Activated naive CD8-positive, alpha-beta T cell treated with anti-CD3 and anti-CD28 coated beads for 36 hours (primary cell): ENCODE data around the gene SLC38A7. TPM values are rescaled to one million over a fixed set of nuclear protein-coding genes. Genes with fewer than 3 reads are reported as not detected.
"Not testable (repeated sequence)": the region's sequence is repeated elsewhere in the genome, so short reads cannot be mapped to it uniquely, and the experiment has no call there.

Experiments used
- DNase-seq: peaks from one replicate; pipeline ENCODE4 v3.0.0; 2021
- H3K27ac Mint-ChIP-seq: one replicate; pipeline ENCODE4 v1.8.0; 2022; ENCODE audit warnings: mild to moderate bottlenecking, moderate library complexity, mixed read lengths
- H3K27me3 Mint-ChIP-seq: one replicate; pipeline ENCODE4 v1.8.0; 2022; ENCODE audit warnings: mild to moderate bottlenecking, mixed read lengths
- H3K36me3 Mint-ChIP-seq: one replicate; pipeline ENCODE4 v1.8.0; 2021; ENCODE audit warnings: mild to moderate bottlenecking, mixed read lengths
- H3K4me1 Mint-ChIP-seq: one replicate; pipeline ENCODE4 v1.8.0; 2021; ENCODE audit warnings: mixed read lengths
- H3K4me3 Mint-ChIP-seq: one replicate; pipeline ENCODE4 v1.8.0; 2022; ENCODE audit warnings: mild to moderate bottlenecking, moderate library complexity, mixed read lengths
- H3K9me3 Mint-ChIP-seq: one replicate; pipeline ENCODE4 v1.8.0; 2022; ENCODE audit warnings: mixed read lengths
- total RNA-seq, 2 experiments: library from RNA; stranded (reverse); gene quantifications; one replicate each; pipeline ENCODE4 v1.2.3, GENCODE V29; 2021

The SLC38A7 gene
- total RNA-seq, 2 experiments from 2014 or later: 9.6 to 11.8 TPM

GRCh38 chr16:58654560-58655214, 29.9 kb downstream of the SLC38A7 start:
- Mint-ChIP-seq H3K36me3 (no peaks in the 10 kb centered on the region), H3K4me3 (no peak overlapping the region), H3K4me1 (no peaks in the 10 kb centered on the region), H3K27me3 (no peaks in the 10 kb centered on the region), H3K27ac (no peak overlapping the region), H3K9me3 (no peaks in the 10 kb centered on the region)
- DNase-seq: no peak

- DNase-seq: no peak
- no peak overlapping the region for H3K27ac Mint-ChIP-seq
These were observed 31.8 kb downstream of the SLC38A7 start for GRCh38 chr16:58652741-58653140.

GRCh38 chr16:58651965-58652348, 32.6 kb downstream of the SLC38A7 start:
- H3K27me3 Mint-ChIP-seq: no peaks in the 10 kb centered on the region
- no peak overlapping the region for H3K27ac Mint-ChIP-seq
- DNase-seq: no peak
- H3K9me3 Mint-ChIP-seq: no peaks in the 10 kb centered on the region
- no peaks in the 10 kb centered on the region for H3K4me1 Mint-ChIP-seq
- no peak overlapping the region for H3K4me3 Mint-ChIP-seq
- no peaks in the 10 kb centered on the region for H3K36me3 Mint-ChIP-seq

More at GRCh38 chr16:58652741-58653140, 31.8 kb downstream of the SLC38A7 start:
- Mint-ChIP-seq H3K4me3 (no peak overlapping the region), H3K27me3 (no peaks in the 10 kb centered on the region), H3K9me3 (no peaks in the 10 kb centered on the region), H3K36me3 (no peaks in the 10 kb centered on the region), H3K4me1 (no peaks in the 10 kb centered on the region)

- no peak for DNase-seq
- no peaks in the 10 kb centered on the region for H3K4me1 Mint-ChIP-seq
- H3K36me3 Mint-ChIP-seq: no peaks in the 10 kb centered on the region
- H3K27ac Mint-ChIP-seq: no peak overlapping the region
- no peaks in the 10 kb centered on the region for H3K9me3 Mint-ChIP-seq
- no peaks in the 10 kb centered on the region for H3K27me3 Mint-ChIP-seq
- H3K4me3 Mint-ChIP-seq: no peak overlapping the region
These were observed 34.9 kb downstream of the SLC38A7 start for GRCh38 chr16:58649707-58650106.

GRCh38 chr16:58647107-58647506, 37.5 kb downstream of the SLC38A7 start:
- no peak for DNase-seq
- Mint-ChIP-seq H3K27ac (no peak overlapping the region), H3K9me3 (no peaks in the 10 kb centered on the region), H3K36me3 (no peaks in the 10 kb centered on the region), H3K4me1 (no peaks in the 10 kb centered on the region), H3K27me3 (no peaks in the 10 kb centered on the region), H3K4me3 (no peak overlapping the region)

GRCh38 chr16:58644765-58645487, 39.6 kb downstream of the SLC38A7 start:
- DNase-seq: no peak
- Mint-ChIP-seq H3K4me1 (no peaks in the 10 kb centered on the region), H3K9me3 (no peaks in the 10 kb centered on the region), H3K4me3 (no peak overlapping the region), H3K36me3 (no peaks in the 10 kb centered on the region), H3K27me3 (peaks cover 1% of the 10 kb centered on the region), H3K27ac (no peak overlapping the region)

- Mint-ChIP-seq H3K27me3 (peaks cover 3% of the 10 kb centered on the region), H3K27ac (no peak overlapping the region), H3K4me1 (no peaks in the 10 kb centered on the region), H3K9me3 (no peaks in the 10 kb centered on the region), H3K4me3 (no peak overlapping the region), H3K36me3 (no peaks in the 10 kb centered on the region)
- no peak for DNase-seq
These were observed 40.5 kb downstream of the SLC38A7 start for GRCh38 chr16:58644108-58644507.

- H3K4me1 Mint-ChIP-seq: no peaks in the 10 kb centered on the region
These were observed 43.6 kb downstream of the SLC38A7 start for GRCh38 chr16:58640949-58641348.

GRCh38 chr16:58639836-58640235, 44.7 kb downstream of the SLC38A7 start:
- Mint-ChIP-seq H3K27me3 (peaks cover 7% of the 10 kb centered on the region), H3K4me1 (no peaks in the 10 kb centered on the region), H3K9me3 (no peaks in the 10 kb centered on the region), H3K27ac (no peak overlapping the region), H3K4me3 (no peak overlapping the region), H3K36me3 (no peaks in the 10 kb centered on the region)
- no peak for DNase-seq

More at GRCh38 chr16:58640949-58641348, 43.6 kb downstream of the SLC38A7 start:
- DNase-seq: no peak
- Mint-ChIP-seq H3K27ac (no peak overlapping the region), H3K36me3 (no peaks in the 10 kb centered on the region), H3K27me3 (peaks cover 7% of the 10 kb centered on the region), H3K4me3 (no peak overlapping the region), H3K9me3 (no peaks in the 10 kb centered on the region)

GRCh38 chr16:58639230-58639629, 45.3 kb downstream of the SLC38A7 start:
- Mint-ChIP-seq H3K9me3 (no peaks in the 10 kb centered on the region), H3K4me1 (no peaks in the 10 kb centered on the region), H3K27me3 (peaks cover 7% of the 10 kb centered on the region), H3K36me3 (no peaks in the 10 kb centered on the region), H3K4me3 (no peak overlapping the region), H3K27ac (no peak overlapping the region)
- no peak for DNase-seq

- DNase-seq: no peak
- H3K4me1 Mint-ChIP-seq: no peaks in the 10 kb centered on the region
- no peaks in the 10 kb centered on the region for H3K36me3 Mint-ChIP-seq
- H3K9me3 Mint-ChIP-seq: no peaks in the 10 kb centered on the region
- H3K27me3 Mint-ChIP-seq: peaks cover 7% of the 10 kb centered on the region
- no peak overlapping the region for H3K4me3 Mint-ChIP-seq
- H3K27ac Mint-ChIP-seq: no peak overlapping the region
These were observed 46.2 kb downstream of the SLC38A7 start for GRCh38 chr16:58638148-58639036.

- not testable (repeated sequence) for H3K4me1 Mint-ChIP-seq, H3K36me3 Mint-ChIP-seq, DNase-seq, H3K9me3 Mint-ChIP-seq, H3K27me3 Mint-ChIP-seq, H3K27ac Mint-ChIP-seq, H3K4me3 Mint-ChIP-seq
These were observed 47.5 kb downstream of the SLC38A7 start for GRCh38 chr16:58637021-58637420.

GRCh38 chr16:58636466-58636865, 48.1 kb downstream of the SLC38A7 start:
- H3K4me3 Mint-ChIP-seq: no peak overlapping the region
- H3K4me1 Mint-ChIP-seq: peaks cover 2% of the 10 kb centered on the region
- peaks cover 7% of the 10 kb centered on the region for H3K27me3 Mint-ChIP-seq
- no peak for DNase-seq
- H3K36me3 Mint-ChIP-seq: no peaks in the 10 kb centered on the region
- H3K27ac Mint-ChIP-seq: no peak overlapping the region
- H3K9me3 Mint-ChIP-seq: no peaks in the 10 kb centered on the region

- Mint-ChIP-seq H3K9me3 (no peaks in the 10 kb centered on the region), H3K4me3 (no peak overlapping the region), H3K27ac (no peak overlapping the region), H3K27me3 (peaks cover 7% of the 10 kb centered on the region), H3K4me1 (peaks cover 6% of the 10 kb centered on the region), H3K36me3 (no peaks in the 10 kb centered on the region)
- no peak for DNase-seq
These were observed 49.1 kb downstream of the SLC38A7 start for GRCh38 chr16:58635502-58635901.

- Mint-ChIP-seq H3K27ac (no peak overlapping the region), H3K9me3 (no peaks in the 10 kb centered on the region), H3K4me1 (peaks cover 13% of the 10 kb centered on the region), H3K36me3 (peaks cover 4% of the 10 kb centered on the region), H3K4me3 (no peak overlapping the region), H3K27me3 (peaks cover 8% of the 10 kb centered on the region)
- no peak for DNase-seq
These were observed 50.2 kb downstream of the SLC38A7 start for GRCh38 chr16:58634265-58634802.
